ENCODE data around the gene CYBC1.

- TF ChIP-seq EZH2 (IDR thresholded peaks at IDR 0.05; ENCODE audit: low read length, missing control alignments) (no peak), CTCF (conservative IDR thresholded peaks at IDR 0.05 in 1 of 2, IDR thresholded peaks at IDR 0.05 in 1 of 2; ENCODE audit: low read depth in 1 of 2, low read length in 2 of 2) (no peak)
These were observed 24.9 kb upstream of the CYBC1 start for GRCh38 chr17:82475458-82475857.

Data from fibroblast of lung (primary cell).